ENCODE data around the gene ARHGAP4.

The ARHGAP4 gene

DNA sequence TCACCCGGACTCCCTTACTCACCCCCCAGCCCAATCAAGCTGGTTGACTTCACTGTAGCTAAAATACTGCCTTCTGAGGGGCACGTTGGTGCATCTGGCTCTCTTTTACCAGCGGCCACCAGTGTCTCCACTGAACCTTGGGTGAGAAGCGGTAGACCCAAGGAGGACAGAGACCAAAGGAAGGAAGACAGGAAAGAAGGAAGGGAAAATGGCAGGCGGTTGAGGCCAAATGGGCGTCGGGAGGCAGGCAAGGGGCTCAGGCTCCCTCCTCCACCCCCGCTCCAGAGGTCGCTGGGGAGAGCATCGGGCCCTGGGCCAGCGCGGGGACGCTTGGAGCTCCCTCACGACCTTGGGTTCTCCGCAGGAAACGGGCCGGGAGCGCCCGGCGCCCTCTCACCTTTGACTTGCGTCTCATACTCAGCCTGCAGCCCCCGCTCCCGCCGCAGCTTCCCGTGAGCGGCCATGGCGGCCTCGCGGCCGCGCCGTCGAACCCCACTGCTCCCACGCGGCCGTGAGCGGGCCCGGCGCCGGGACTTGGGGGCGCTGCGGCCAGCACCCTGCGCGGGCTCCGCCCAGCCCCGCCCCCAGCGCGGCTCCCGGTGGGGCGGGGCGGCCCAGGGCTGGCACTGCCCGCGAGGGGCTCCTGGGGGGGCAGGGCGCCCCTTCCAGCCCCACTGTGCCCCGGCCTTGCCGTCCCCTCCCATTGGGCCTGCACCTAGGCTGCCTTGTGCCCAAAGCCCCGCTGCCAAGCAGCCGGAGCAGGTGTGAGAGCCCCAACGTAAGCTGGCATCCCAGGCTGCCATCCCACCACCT lies at the start of gene ARHGAP4:
TSS of gene ARHGAP4 (minus strand) at position 526 of the 813 bp plus-strand sequence. CDS start at position 464, 62 bp downstream.
- FAIRE-seq = no peak
- DNase-seq (ENCODE audit: insufficient read length, low spot score) = no peak

DNA sequence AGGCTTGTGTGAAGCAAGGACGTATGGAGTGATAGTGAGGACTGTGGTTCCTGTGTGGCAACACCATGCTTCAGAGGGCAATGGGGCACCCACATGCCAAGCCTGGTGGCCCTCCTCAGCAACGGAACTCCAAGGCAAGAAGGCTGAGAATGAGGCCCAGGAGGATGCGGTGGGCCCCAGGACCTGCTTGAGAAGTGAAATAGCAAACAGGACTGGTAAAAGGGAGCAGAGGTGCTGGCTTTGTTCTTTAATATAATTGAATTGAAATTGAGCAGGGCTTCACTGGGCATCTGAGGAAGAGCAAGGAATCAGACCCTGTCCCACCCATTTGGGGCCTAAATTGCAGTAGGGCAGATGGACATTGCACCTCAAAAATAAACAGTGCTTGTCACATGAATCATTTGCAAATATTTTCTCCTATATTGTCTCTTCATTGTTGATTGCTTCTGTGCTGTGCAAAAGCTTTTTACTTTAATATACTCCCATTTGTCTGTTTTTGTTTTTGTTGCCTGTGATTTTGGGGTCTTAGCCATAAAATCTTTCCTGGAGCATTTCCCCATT lies 48.7 kb upstream of the ARHGAP4 start:
- DNase-seq (ENCODE audit: insufficient read length, low spot score) = no peak
- no peak for FAIRE-seq

DNA sequence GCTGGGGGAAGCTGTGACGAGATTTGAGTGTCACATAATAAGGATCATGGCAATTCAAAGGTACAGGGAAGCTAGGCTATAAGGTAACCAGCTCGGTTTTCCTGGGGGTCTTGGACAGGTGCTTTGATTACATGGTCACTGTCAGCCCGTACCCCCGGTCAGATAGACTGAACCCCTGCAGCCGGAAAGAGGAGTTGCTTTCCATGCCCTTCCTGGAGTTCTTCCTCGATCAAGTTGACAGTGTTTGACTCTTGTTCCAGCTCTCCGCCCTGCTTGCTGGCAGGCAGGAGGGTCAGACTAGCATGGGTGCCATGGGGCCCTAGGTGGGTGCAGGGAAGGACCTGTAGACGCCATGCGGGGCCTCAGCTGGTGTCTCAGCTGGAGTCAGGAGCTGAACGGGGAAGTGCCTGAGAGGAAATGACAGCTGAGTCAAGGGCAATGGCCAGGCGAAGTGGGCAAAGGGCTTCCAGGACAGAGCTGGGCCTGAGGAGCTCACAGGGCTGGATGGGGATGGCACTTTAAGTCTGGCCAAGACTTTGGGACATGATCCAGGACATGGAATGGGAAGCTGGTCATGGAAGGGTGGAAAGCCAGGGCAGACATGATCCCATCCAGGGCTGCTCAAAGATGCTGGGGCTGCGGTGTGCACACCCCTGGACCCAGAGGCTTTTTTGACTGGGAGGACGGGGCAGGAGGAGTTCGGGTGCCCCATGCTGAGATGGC lies 48.1 kb upstream of the ARHGAP4 start:
- DNase-seq (ENCODE audit: insufficient read length, low spot score) = no peak

GRCh38 chrX:153973127-153974002 lies 47.3 kb upstream of the ARHGAP4 start:
- FAIRE-seq (peak; percentile 91), DNase-seq (ENCODE audit: insufficient read length, low spot score) (no peak)

More for the DNA sequence above, 48.1 kb upstream of the ARHGAP4 start:
- peak; percentile 86 for FAIRE-seq

DNA sequence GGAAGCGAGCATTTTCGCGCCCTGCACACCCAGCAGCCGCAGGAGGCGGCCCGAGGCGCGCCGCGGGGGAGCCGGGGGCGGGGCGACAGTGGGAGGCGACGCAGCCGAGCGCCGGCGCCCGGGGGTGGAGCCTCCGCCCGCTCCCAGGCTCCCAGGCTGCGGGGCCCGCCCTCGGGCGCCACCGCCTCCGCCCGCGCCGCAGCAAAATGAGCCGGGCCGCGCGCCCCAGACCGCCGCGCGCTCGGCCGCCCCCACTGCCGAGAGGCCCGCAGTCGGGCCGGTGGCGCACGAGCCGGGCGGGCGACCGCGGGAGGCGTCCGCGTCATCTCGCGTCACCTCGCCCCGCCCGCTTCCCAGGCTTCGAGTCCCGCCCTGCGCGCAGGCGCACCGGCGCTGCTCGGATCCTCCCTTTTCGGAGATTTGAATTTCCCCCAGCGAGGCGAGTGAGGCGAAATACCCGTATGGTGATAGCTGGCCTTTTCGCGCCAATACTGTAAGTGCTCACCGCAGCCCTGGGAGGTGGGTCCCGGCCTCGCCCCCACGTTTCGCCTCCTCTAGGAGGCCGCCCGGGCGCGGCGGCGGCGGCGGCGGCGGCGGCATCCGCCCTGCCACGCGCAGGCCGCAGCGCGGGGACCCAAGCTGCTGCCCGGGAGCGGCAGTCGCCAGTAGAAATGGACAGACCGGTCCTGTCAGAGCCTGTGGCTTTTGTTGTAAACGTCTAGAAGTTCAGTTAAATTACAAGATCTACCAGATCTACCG lies 46.5 kb upstream of the ARHGAP4 start, which contains the start of gene TMEM187:
TSS of gene TMEM187 (plus strand) at position 387 of the 759 bp plus-strand sequence. CDS start 9,309 bp downstream, outside the sequence.
- DNase-seq (ENCODE audit: insufficient read length, low spot score) (peak; percentile 73), FAIRE-seq (peak; percentile 98)

DNA sequence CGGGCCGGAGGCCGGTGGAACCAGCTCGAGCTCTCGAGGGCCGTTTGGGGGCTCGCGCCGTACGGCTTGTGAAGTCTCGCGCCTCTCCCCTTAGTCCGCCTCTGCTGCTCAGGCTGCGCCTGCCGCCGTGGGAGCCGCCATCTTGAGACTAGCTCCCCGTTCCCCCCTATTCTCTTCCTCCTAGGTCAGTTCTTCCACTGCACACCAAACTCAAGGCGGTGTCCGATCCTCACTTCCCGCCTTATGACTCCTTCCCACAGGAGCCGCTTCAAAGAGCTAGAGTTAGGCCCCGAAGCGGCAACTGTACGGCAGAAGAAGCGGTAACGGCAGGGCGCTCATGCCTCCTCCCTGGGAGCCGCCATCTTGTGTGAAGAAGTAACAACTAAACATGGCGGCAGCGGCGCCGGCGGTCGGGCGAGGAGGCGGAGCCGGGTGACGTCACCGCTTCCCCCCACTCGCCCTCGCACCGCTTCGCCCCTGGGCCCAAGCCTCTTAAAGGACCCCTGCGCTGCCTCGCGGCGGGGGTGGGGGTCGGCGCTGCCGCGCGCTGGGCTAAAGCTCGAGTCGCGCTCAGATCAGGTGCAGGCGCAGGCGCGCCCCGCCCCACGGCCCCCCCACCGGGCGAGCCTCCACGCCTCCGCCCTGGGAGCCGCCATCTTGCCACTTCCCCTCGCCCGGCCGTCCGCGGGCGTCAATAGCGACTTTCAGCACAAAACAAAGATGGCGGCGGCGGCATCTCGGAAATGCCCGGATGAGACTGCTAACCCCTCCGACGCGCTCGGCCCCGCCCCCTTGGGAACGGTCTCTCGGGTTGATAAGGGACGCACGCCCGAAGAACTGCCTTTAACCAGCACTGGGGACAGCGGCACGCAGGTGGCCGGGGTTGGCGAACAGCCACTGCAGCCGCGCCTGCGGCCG lies 45.6 kb upstream of the ARHGAP4 start, which contains the start of gene HCFC1:
TSS of gene HCFC1 (minus strand) at position 369 of the 918 bp plus-strand sequence. CDS start 978 bp downstream, outside the sequence.
- DNase-seq (ENCODE audit: insufficient read length, low spot score) (no peak), FAIRE-seq (peak; percentile 98)

GRCh38 chrX:153971124-153971449 lies 45.0 kb upstream of the ARHGAP4 start:
- no peak for FAIRE-seq
- peak; percentile 62 for DNase-seq (ENCODE audit: insufficient read length, low spot score)

DNA sequence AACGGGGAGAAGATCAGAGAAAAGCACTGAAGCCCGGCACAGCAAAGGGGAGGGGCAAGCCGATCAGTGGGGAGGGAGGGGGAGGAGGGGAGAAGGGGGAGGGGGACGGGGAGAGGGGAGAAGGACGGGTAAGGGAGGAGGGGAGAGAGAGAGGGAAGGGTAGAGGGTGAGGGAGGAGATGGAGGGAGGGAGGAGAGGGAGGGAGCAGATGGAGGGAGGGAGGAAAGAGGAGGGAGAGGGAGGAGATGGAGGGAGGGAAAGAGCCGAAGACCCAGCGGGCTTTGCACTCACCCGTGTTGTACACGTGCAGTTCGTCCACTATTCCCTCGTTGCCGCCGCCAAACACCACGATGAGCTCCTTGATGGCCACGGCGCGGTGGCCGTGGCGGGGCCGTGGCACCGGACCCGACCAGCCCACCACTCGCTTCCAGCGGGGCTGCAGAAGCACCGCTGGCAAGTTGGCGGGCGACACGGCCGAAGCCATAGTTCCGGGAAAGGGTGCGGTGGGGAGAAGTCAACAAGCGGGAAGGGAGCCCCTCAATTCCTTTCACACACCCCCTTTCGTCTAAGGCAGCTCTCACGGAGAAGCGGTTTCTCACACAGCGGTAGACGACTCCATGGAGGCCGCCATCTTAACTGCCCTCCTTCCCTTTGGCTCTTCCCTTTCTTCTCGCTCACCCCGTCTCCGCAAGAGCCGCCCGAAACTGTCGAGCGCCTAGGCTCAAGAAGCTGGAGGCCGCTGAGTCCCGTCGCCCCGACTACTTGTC lies 44.5 kb upstream of the ARHGAP4 start:
- FAIRE-seq (no peak), DNase-seq (ENCODE audit: insufficient read length, low spot score) (no peak)

DNA sequence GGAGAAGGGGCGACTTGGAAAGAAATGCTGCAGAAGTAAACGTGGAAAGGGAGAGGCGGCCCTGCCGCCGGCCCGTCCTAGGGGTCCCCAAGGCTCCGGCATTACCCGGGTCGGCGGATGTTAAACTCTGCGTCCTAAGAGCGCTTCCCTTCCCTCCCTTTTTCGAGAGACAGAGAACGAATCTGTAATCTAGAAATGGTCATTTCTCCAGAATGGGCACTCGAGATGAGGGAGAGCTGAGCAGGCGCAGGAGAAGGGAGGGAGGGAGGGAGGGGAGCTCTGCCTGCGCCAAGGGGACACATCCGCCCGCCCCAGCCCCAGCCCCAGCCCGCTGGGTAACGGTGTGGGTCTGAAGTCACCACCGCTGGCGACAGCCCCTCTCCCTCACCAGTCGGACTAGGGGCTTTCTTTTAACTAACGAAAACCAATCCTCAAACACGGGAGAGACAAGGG lies 43.9 kb upstream of the ARHGAP4 start:
- DNase-seq (ENCODE audit: insufficient read length, low spot score) (no peak), FAIRE-seq (no peak)

GRCh38 chrX:153969125-153969903 lies 43.2 kb upstream of the ARHGAP4 start:
- FAIRE-seq (peak; percentile 89), DNase-seq (ENCODE audit: insufficient read length, low spot score) (no peak)

- FAIRE-seq (peak; percentile 96), DNase-seq (ENCODE audit: insufficient read length, low spot score) (no peak)
Observed at GRCh38 chrX:153968754-153969124, 42.7 kb upstream of the ARHGAP4 start.

DNA sequence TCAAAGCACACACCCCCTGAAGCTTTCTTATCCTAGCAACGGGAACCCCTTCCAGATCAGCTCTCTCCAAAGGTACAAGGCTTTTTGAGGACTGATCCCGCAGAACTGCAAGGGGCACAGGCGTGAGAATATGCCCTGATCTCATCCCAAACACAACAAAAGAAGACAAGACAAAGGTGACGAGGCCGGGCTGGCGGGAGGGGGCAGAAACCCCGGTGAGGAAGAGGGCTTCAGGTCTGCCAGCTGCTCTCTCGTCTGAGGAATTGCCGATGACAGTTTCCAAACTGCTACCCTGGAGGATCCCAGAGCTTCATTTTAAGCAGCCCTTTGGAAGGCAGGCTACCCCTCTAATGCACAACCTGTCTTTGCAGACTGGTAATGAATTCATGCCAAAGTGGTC lies 42.2 kb upstream of the ARHGAP4 start:
- FAIRE-seq (no peak), DNase-seq (ENCODE audit: insufficient read length, low spot score) (no peak)

DNA sequence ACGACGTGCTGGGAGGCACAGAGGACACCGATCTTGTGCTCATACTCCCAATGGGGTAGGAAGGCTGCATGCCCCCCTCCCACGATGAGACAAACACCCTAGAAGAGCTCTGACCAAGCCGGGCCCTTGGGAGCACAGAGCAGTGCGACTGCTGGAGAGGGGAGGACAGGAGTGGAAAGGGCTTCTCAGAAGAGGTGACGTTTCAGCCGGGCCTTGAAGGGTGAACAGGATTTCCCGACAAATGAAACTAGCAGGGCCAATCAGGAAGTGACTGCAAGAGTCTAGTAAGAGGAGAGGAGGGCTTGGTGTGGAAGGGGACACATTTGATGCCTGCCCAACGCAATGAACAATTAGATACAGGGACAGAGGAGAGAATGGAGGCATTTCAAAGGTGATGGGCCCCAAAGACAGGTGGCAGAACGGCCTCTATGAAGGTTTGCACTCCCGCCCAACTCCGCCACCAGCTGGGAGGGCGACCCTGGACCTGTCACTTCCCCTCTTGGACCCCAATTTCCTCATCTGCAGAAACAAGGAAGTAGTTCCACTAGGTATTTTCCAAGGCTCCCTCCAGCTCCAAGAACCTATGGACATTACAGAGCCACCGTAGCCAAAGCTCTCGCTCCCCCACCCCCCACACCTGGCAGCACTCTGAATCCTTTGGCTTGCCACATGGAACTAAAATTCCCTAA lies 41.6 kb upstream of the ARHGAP4 start:
- FAIRE-seq (peak; percentile 87), DNase-seq (ENCODE audit: insufficient read length, low spot score) (no peak)

GRCh38 chrX:153966841-153967535 lies 40.9 kb upstream of the ARHGAP4 start:
- no peak for DNase-seq (ENCODE audit: insufficient read length, low spot score)
- FAIRE-seq = peak; percentile 52

DNA sequence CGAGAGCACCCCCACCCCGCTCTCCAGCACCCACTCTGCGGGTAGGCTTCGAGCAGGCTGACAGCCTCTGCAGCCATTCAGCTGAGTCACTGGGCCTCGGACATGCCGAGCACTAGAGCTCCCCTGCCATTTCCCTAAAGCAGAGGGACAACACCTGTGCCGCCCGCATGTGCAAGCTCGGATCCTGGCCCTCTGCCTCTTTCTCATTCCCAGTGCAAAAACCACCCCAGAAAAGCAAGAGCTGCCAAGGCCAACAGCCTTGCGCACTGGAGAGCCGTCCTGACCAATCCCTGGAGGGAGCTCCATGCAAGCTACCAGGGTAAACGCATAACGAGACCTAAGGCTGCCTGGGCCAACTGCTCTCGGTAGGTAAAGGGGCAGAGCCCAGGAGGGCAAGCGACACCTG lies 40.2 kb upstream of the ARHGAP4 start:
- FAIRE-seq = no peak
- DNase-seq (ENCODE audit: insufficient read length, low spot score) = no peak

DNA sequence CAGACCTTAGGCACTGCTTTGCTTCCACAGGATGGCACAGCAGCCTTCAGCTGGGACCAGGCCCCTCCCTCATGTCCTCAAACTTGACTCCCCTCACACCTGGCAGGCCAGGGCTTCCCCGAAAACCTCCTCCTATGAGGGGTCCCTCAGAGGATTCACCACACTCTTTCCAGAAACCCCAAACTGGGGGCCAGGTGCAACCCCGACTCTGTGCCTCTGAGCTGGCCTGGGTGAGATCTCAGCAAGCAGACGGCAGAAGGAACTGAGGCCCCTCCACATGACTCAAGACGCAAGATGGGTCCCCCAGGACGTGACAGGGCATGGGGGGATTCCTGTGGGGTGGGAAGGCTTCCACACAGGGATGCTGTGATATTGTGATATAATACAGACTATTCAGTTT lies 39.3 kb upstream of the ARHGAP4 start:
- FAIRE-seq = no peak
- DNase-seq (ENCODE audit: insufficient read length, low spot score) = no peak
